Small intestine (tissue), 7 donors: Measurements from ENCODE around the gene SERHL2. TPM values are rescaled to one million over a fixed set of nuclear protein-coding genes. Genes with fewer than 3 reads are reported as not detected.

Source experiments
- DNase-seq, 2 donors: peaks; one replicate each; pipeline versions ENCODE4 v3.0.0 to v3.0.0-alpha.2; 2013
- FAIRE-seq: peaks from 2 replicates; lab custom pipeline; 2012; peaks lifted over from hg19 to GRCh38; lab: Jason Lieb, UNC
- H3K27ac ChIP-seq, 3 donors: one replicate each; pipeline ENCODE4 v1.5.1; 2013; ENCODE audit warnings: low read length in 2 of 3, mild to moderate bottlenecking in 2 of 3, control low read depth in 1 of 3, inconsistent platforms in 1 of 3, low read depth in 1 of 3, moderate library complexity in 1 of 3
- H3K27me3 ChIP-seq, 3 donors: one replicate each; pipeline ENCODE4 v1.6.1; 2013; ENCODE audit warnings: low read length in 3 of 3, inconsistent platforms in 1 of 3; ENCODE audit not compliant: control insufficient read depth in 3 of 3, insufficient read depth in 3 of 3
- H3K36me3 ChIP-seq, 3 donors: one replicate each; pipeline ENCODE4 v1.6.1; 2013; ENCODE audit warnings: low read length in 3 of 3, inconsistent platforms in 1 of 3, low read depth in 1 of 3, mild to moderate bottlenecking in 1 of 3, moderate library complexity in 1 of 3; ENCODE audit not compliant: control insufficient read depth in 3 of 3, insufficient read depth in 2 of 3
- H3K4me1 ChIP-seq, 3 donors: one replicate each; pipeline ENCODE4 v1.6.1; 2013; ENCODE audit warnings: low read length in 2 of 3, inconsistent platforms in 1 of 3, low read depth in 1 of 3, mild to moderate bottlenecking in 1 of 3, moderate library complexity in 1 of 3; ENCODE audit not compliant: control insufficient read depth in 3 of 3, insufficient read depth in 2 of 3
- H3K4me3 ChIP-seq, 3 donors: one replicate each; pipeline ENCODE4 v1.5.1; 2013; ENCODE audit warnings: low read length in 3 of 3, control low read depth in 1 of 3, inconsistent platforms in 1 of 3, low read depth in 1 of 3, mild to moderate bottlenecking in 1 of 3, moderate library complexity in 1 of 3
- H3K9me3 ChIP-seq, 2 donors: one replicate each; pipeline ENCODE4 v1.6.1; 2013; ENCODE audit warnings: low read depth in 1 of 2, low read length in 1 of 2; ENCODE audit not compliant: control insufficient read depth in 2 of 2, insufficient read depth in 1 of 2
- WGBS, 3 donors: extraction: QIAGEN DNeasy Blood & Tissue Kit; methylation state at CpG; one replicate each; pipeline ENCODE4 v1.1.7; 2013; 5-methylcytosine and 5-hydroxymethylcytosine counted together
- polyA plus RNA-seq, 4 donors: library from polyadenylated mRNA; stranded (reverse) in 3 of 4; unstranded in 1 of 4; fragments of 200-250 nt in 3 of 4; fragments of 120-200 nt in 1 of 4; gene quantifications; one replicate each; pipeline versions ENCODE4 v1.2.1 to v1.2.3, GENCODE V29; 2013
- donor health status: healthy with polysubstance abuse.
- donor health status: control.
- donor health status: control.
- donor health status: Bipolar disorder and iron deficiency.
- donor health status: healthy.

SERHL2 gene
- polyA plus RNA-seq, 4 donors, result 0.89 to 4.1 (median 2.4) TPM

DNA sequence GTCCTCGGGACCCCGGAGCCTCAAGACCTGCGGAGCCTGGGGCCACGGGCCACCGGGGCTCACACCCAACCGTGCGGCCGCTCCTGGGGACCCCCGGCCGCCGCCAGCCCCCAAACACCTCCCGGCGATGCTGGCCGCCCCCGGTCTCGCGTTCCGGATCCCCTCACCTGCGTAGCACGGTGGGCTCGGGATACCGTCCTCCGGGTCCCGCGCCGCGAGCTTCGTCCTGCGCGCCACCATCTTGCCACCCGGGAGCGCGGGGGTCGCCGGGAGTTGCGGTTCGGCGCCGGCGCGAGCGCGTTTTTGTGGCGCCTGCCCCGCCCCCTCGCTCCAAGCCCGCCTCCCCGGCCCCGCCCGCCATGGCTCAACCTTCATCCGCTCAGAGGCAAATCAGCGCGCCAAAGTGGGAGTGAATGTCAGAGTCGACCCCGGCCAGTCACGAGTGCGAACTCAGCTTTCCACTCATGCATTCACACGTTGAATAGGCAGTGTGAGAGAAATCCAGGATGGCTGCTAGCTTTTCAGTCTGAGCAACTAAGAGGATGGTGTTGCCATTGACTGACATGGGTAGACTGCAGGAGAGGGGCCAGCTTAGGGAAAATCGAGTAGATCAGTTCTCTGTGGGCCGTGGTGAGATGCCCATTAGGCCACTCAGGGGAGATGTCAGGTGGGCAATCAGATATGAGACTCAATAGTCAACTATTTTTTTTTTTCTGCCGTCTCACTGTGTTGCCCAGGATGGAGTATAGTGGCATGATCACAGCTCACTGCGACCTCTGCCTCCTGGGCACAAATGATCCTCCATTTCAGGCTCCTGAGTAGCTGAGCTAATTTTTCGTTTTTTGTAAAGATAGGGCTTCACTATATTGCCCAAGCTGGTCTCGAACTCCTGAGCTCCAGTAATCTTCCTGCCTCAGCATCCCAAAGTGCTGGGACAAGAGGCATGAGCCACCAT lies 28.3 kb downstream of the SERHL2 start:
- Histone ChIP-seq H3K27me3 (no peaks in the 10 kb centered on the region), H3K36me3 (peaks cover 6 to 67% (median 11%) of the 10 kb centered on the region in 3 donors), H3K4me3 (peak overlapping the region; percentile 55 to 84 (median 57)), H3K9me3 (no peaks in the 10 kb centered on the region), H3K4me1 (peaks cover 0 to 3% (median 0%) of the 10 kb centered on the region in 3 donors), H3K27ac (peak overlapping the region in 1 of 3 donors; percentile 37)
- FAIRE-seq (no peak), DNase-seq (peak; percentile 71 to 89)
- 5 to 7% (median 6%) methylated on average over 46 to 64 of the region's 64 CpGs for WGBS, 3 donors

DNA sequence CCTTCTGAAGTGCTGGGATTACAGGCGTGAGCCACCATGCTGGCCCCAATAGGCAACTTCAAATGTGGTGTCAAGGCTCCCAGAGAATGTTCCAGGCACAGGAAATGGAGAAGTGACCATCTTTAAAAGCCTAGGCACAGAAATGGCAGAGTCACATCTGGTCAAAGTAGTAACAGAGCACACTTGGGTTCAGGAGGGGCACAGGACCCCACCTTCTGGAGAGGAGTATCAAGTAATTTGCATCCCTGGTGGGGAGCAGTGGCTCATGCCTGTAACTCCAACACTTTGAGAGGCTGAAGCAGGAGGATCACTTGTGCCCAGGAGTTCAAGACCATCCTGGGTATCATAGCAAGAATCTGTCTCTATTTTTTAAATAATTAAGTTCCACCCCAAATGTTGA lies 29.2 kb downstream of the SERHL2 start:
- no peak for DNase-seq

DNA sequence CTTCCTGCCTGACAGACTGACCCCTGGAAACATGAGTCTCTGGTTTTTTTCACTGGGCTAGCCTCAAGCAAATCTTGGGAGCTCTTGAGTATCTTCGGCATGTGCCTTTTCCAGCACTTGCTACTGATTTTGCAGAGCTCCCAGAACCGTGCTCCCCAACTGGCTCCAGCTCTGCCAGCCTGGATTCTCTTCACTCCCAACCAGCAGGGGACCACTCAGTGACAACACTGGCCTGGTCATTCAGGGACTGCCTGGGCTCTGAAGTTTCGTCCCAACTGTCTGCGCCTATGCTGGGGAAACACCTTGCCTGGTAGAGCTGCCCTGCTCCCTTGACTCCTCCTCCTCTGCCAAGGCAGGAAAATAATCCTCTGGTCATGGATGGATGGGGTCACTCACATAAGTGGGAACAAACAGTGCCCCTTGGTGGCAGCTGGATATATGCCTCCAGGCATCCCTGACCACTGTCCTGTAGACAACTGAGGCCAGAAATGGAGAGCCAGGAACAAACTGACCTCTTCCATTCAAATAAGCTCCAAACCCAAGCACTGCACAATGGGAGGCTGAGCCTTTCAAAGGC lies 30.7 kb downstream of the SERHL2 start:
- no peak overlapping the region for H3K4me3 ChIP-seq
- no peak for FAIRE-seq
- H3K27me3 ChIP-seq, result no peaks in the 10 kb centered on the region
- no peak overlapping the region for H3K27ac ChIP-seq
- WGBS, 3 donors, result 90 to 98% (median 96%) methylated on average over 4 of the region's 4 CpGs
- peaks cover 10 to 65% (median 10%) of the 10 kb centered on the region in 3 donors for H3K36me3 ChIP-seq
- peaks cover 0 to 3% (median 0%) of the 10 kb centered on the region in 3 donors for H3K4me1 ChIP-seq
- DNase-seq, result no peak
- no peaks in the 10 kb centered on the region for H3K9me3 ChIP-seq

More for the DNA sequence above, 29.2 kb downstream of the SERHL2 start:
- Histone ChIP-seq H3K9me3 (no peaks in the 10 kb centered on the region), H3K36me3 (peaks cover 10 to 64% (median 11%) of the 10 kb centered on the region in 3 donors), H3K4me3 (no peak overlapping the region), H3K27me3 (no peaks in the 10 kb centered on the region), H3K27ac (no peak overlapping the region), H3K4me1 (peaks cover 0 to 3% (median 0%) of the 10 kb centered on the region in 3 donors)
- FAIRE-seq, result no peak
- 90 to 94% (median 92%) methylated on average over 1 of the region's 1 CpG for WGBS, 3 donors

DNA sequence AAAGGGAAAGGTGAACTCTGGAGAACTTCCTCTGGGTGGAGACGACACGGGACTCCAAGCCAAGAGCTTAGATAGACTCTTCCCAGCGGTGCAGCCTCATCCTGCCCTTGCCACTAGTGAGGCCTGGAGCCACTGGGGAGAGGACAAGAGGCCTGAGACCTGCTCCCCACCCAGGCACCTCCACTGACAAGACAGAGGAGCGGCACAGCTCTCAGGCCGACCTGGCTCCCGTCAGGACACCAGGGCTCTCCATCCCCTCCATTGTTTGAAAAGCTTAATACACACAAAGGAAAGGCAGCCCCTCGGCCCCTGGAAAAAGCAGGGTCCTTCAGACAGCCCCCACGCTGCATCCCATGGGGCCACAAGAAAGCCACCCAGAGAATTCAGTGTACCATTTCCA lies 31.3 kb downstream of the SERHL2 start:
- 78 to 88% (median 81%) methylated on average over 8 of the region's 8 CpGs for WGBS, 3 donors
- FAIRE-seq (no peak), DNase-seq (no peak)
- Histone ChIP-seq H3K4me3 (no peak overlapping the region), H3K9me3 (no peaks in the 10 kb centered on the region), H3K4me1 (peaks cover 0 to 3% (median 0%) of the 10 kb centered on the region in 3 donors), H3K36me3 (peaks cover 10 to 66% (median 10%) of the 10 kb centered on the region in 3 donors), H3K27me3 (no peaks in the 10 kb centered on the region), H3K27ac (no peak overlapping the region)

DNA sequence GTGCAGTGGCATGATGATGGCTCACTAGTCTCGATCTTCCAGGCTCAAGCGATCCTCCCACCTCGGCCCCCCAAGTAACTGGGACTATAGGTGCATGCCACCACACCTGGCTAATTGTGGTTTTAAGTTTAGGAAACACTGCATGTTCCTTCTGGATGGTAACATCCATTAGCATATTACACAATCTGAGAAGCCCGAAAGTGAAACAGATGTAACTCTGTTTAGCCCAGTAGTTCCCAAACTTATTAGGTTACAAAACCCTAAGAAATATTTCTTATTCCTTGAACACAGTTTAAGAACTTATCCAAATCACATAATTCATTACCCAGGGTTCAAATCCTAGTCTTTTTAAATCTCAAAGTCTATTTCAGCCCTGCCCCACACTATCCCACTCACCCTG lies 32.6 kb downstream of the SERHL2 start:
- H3K36me3 ChIP-seq, result peaks cover 10 to 75% (median 11%) of the 10 kb centered on the region in 3 donors
- WGBS, 3 donors, result 93 to 96% (median 94%) methylated on average over 4 of the region's 4 CpGs
- H3K4me1 ChIP-seq, result peaks cover 0 to 3% (median 0%) of the 10 kb centered on the region in 3 donors
- no peak overlapping the region for H3K27ac ChIP-seq
- H3K4me3 ChIP-seq, result no peak overlapping the region
- H3K27me3 ChIP-seq, result no peaks in the 10 kb centered on the region
- DNase-seq, result no peak
- no peaks in the 10 kb centered on the region for H3K9me3 ChIP-seq
- no peak for FAIRE-seq

DNA sequence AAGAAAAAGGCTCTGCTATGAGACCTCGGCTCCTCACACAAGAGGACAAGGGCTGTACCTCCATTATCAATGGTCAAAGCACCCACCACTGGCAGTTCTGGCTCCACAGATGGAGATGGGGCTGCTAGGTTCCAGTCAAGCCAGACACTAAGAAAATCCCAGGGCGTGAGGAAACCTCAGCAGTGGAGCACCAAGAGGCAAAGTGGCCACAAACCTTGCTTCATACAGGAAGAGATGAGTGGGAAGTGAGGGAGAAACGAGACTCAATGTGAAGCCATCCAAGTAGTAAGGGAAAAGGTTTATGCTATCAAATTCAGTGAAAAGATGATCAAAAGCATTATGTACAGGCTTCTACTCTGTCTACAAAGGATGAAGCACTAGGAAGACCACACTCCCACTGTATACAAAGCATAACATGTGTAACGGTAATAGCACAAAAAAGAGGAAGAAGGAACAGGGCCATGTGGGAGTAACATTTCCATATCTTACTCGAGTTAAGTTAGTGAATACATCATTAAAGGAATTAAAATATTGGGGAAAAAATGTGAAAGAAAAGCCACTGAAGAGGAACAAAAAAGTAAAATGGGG lies 33.9 kb downstream of the SERHL2 start:
- FAIRE-seq (no peak), DNase-seq (no peak)
- Histone ChIP-seq H3K27me3 (no peaks in the 10 kb centered on the region), H3K27ac (no peak overlapping the region), H3K4me3 (no peak overlapping the region), H3K9me3 (no peaks in the 10 kb centered on the region), H3K36me3 (peaks cover 13 to 80% (median 18%) of the 10 kb centered on the region in 3 donors), H3K4me1 (no peaks in the 10 kb centered on the region)
- WGBS, 3 donors, result 81 to 88% (median 87%) methylated on average over 5 of the region's 5 CpGs

DNA sequence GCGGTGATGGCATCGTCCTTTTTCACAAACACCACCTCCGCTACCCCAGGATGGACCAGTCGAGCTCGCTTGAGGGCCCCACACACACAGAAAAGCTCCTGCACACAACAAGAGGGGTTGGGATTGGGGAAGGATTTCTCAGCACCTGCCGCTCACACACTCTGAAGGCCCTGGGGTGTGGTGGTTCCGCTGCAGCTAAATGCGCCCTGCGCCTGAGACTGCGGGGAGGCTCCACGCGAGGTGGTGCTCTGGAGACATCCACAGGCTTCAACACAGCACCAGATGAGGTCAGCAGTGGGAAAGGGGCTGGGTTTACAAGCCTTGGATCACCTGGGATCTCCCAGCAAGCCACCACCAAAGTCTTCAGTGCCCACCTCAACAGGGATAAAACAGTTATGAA lies 38.2 kb downstream of the SERHL2 start:
- Histone ChIP-seq H3K27me3 (no peaks in the 10 kb centered on the region), H3K36me3 (peaks cover 7 to 79% (median 38%) of the 10 kb centered on the region in 3 donors), H3K4me3 (no peak overlapping the region), H3K27ac (no peak overlapping the region), H3K9me3 (no peaks in the 10 kb centered on the region), H3K4me1 (no peaks in the 10 kb centered on the region)
- DNase-seq (no peak), FAIRE-seq (no peak)
- 97 to 98% (median 97%) methylated on average over 12 of the region's 12 CpGs for WGBS, 3 donors

DNA sequence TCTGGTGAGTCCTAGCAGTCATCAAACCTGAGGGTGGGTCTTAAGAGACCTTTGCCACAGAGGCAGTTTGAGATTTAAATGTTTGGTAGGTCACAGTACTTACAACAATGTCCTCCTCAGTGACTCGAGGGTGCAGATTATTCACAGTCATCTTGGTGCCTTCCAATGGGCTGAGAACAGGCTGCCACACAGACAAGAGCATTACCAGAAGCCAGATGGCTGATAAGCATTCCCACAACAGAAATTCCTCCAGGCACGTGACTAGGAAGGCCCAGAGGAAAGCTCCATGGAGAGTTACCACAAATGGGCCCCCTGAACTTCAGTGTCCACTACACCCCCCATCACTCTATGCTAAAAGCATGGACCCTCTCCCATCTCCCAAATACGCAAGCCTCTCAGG lies 41.7 kb downstream of the SERHL2 start:
- peaks cover 17 to 89% (median 47%) of the 10 kb centered on the region in 3 donors for H3K36me3 ChIP-seq
- DNase-seq, result no peak
- no peak for FAIRE-seq
- no peak overlapping the region for H3K27ac ChIP-seq
- no peak overlapping the region for H3K4me3 ChIP-seq
- WGBS, 3 donors, result 68 to 82% (median 78%) methylated on average over 3 of the region's 3 CpGs
- H3K9me3 ChIP-seq, result no peaks in the 10 kb centered on the region
- H3K27me3 ChIP-seq, result no peaks in the 10 kb centered on the region
- no peaks in the 10 kb centered on the region for H3K4me1 ChIP-seq
